WI38 (cell line): ENCODE data around the gene IMPG2.

Experiments
- H3K4me3 ChIP-seq: 2 replicates; pipeline ENCODE4 v1.5.1; 2011; ENCODE audit warnings: low read depth, mild to moderate bottlenecking, control low read depth, low read length
- CTCF ChIP-seq: IDR thresholded peaks from 2 replicates; pipeline ENCODE4 v1.5.1; 2012; ENCODE audit warnings: low read depth, mild to moderate bottlenecking, control low read depth, low read length

Gene IMPG2

GRCh38 chr3:101240719-101241399 lies 79.5 kb downstream of the IMPG2 start:
- H3K4me3 ChIP-seq, result no peak overlapping the region
- TF ChIP-seq CTCF, result no peak

- TF ChIP-seq CTCF, result no peak
- H3K4me3 ChIP-seq, result no peak overlapping the region
These were observed 85.3 kb downstream of the IMPG2 start for GRCh38 chr3:101235048-101235447.

GRCh38 chr3:101230618-101231017 lies 89.8 kb downstream of the IMPG2 start:
- no peak overlapping the region for H3K4me3 ChIP-seq
- TF ChIP-seq CTCF, result no peak

GRCh38 chr3:101229681-101230080 lies 90.7 kb downstream of the IMPG2 start:
- no peak for TF ChIP-seq CTCF
- H3K4me3 ChIP-seq, result no peak overlapping the region

- TF ChIP-seq CTCF, result no peak
- no peak overlapping the region for H3K4me3 ChIP-seq
These were observed 91.9 kb downstream of the IMPG2 start for GRCh38 chr3:101228441-101228840.

GRCh38 chr3:101224739-101225138 lies 95.6 kb downstream of the IMPG2 start:
- H3K4me3 ChIP-seq, result no peak overlapping the region
- TF ChIP-seq CTCF, result no peak

GRCh38 chr3:101223016-101223415 lies 97.4 kb downstream of the IMPG2 start:
- TF ChIP-seq CTCF, result no peak
- H3K4me3 ChIP-seq, result no peak overlapping the region
